MM.1S (cell line): Measurements from ENCODE around the gene EIF4A3.

ENCODE experiments used
- DNase-seq: peaks from one replicate; pipeline ENCODE4 v3.0.0-alpha.2; 2015
- H2AFZ ChIP-seq: fragments of 300-600 bp; sonication (generic); 2 replicates; pipeline ENCODE4 v1.6.0; 2016; ENCODE audit warnings: antibody characterized with exemption, low read length
- H3F3A ChIP-seq: fragments of 300-600 bp; sonication (generic); 2 replicates; pipeline ENCODE4 v1.6.1; 2016; ENCODE audit warnings: mild to moderate bottlenecking, antibody characterized with exemption, low read length, moderate library complexity, mixed read lengths; ENCODE audit not compliant: insufficient read depth
- H3K27ac ChIP-seq: fragments of 300-600 bp; sonication (generic); 2 replicates; pipeline ENCODE4 v1.5.1; 2016; ENCODE audit warnings: mild to moderate bottlenecking, low read length
- H3K27me3 ChIP-seq: fragments of 300-600 bp; sonication (generic); replicated peaks from 2 replicates; pipeline ENCODE4 v1.6.0; 2016; ENCODE audit warnings: low read length; ENCODE audit not compliant: insufficient read depth
- H3K36me3 ChIP-seq: fragments of 300-600 bp; sonication (generic); replicated peaks from 2 replicates; pipeline ENCODE4 v1.6.1; 2016; ENCODE audit warnings: mild to moderate bottlenecking, low read length, mixed read lengths; ENCODE audit not compliant: insufficient read depth
- H3K4me1 ChIP-seq: fragments of 300-600 bp; sonication (generic); 2 replicates; pipeline ENCODE4 v1.6.1; 2016; ENCODE audit warnings: low read length, mixed read lengths
- H3K4me2 ChIP-seq: fragments of 300-600 bp; sonication (generic); 2 replicates; pipeline ENCODE4 v1.6.0; 2016; ENCODE audit warnings: low read depth, low read length
- H3K4me3 ChIP-seq: fragments of 300-600 bp; sonication (generic); 2 replicates; pipeline ENCODE4 v1.5.1; 2016; ENCODE audit warnings: low read length, mixed read lengths
- H3K79me2 ChIP-seq: fragments of 300-600 bp; sonication (generic); 2 replicates; pipeline ENCODE4 v1.6.1; 2016; ENCODE audit warnings: mixed run types, low read length, mixed read lengths
- H3K9ac ChIP-seq: fragments of 300-600 bp; sonication (generic); 2 replicates; pipeline ENCODE4 v1.6.1; 2016; ENCODE audit warnings: low read length, mixed read lengths
- H3K9me2 ChIP-seq: fragments of 300-600 bp; sonication (generic); replicated peaks from 2 replicates; pipeline ENCODE4 v1.6.1; 2016; ENCODE audit warnings: mild to moderate bottlenecking, low read length, mixed read lengths; ENCODE audit not compliant: insufficient read depth
- H3K9me3 ChIP-seq: fragments of 300-600 bp; sonication (generic); replicated peaks from 2 replicates; pipeline ENCODE4 v1.6.1; 2016; ENCODE audit warnings: mild to moderate bottlenecking, low read length, mixed read lengths; ENCODE audit not compliant: insufficient read depth
- H4K20me1 ChIP-seq: fragments of 300-600 bp; sonication (generic); 2 replicates; pipeline ENCODE4 v1.6.1; 2016; ENCODE audit warnings: mild to moderate bottlenecking, low read length, moderate library complexity, mixed read lengths; ENCODE audit not compliant: insufficient read depth
- CTCF ChIP-seq: fragments of 300-600 bp; sonication (generic); IDR thresholded peaks from 2 replicates; pipeline ENCODE4 v1.5.1; 2016; ENCODE audit warnings: antibody characterized with exemption, low read length, mixed read lengths
- EZH2 ChIP-seq: fragments of 300-600 bp; sonication (generic); optimal IDR thresholded peaks from 2 replicates; pipeline ENCODE3; 2017; ENCODE audit warnings: low read depth, mild to moderate bottlenecking, antibody characterized with exemption, low read length, mixed read lengths
- EZH2phosphoT487 ChIP-seq: fragments of 300-600 bp; sonication (generic); IDR thresholded peaks from 2 replicates; pipeline ENCODE4 v1.6.1; 2018; ENCODE audit warnings: antibody characterized with exemption, low read length

EIF4A3 gene

GRCh38 chr17:80171681-80172080, 24.8 kb upstream of the EIF4A3 start:
- H3K9me3 ChIP-seq = no peaks in the 10 kb centered on the region
- H2AFZ ChIP-seq = no peak overlapping the region
- H3F3A ChIP-seq = no peaks in the 10 kb centered on the region
- TF ChIP-seq EZH2 = no peak
- no peak for TF ChIP-seq CTCF
- TF ChIP-seq EZH2phosphoT487 = no peak
- H3K4me1 ChIP-seq = no peaks in the 10 kb centered on the region
- H3K9me2 ChIP-seq = no peaks in the 10 kb centered on the region
- no peak for DNase-seq
- H3K79me2 ChIP-seq = no peaks in the 10 kb centered on the region
- peaks cover 57% of the 10 kb centered on the region for H3K27me3 ChIP-seq
- no peak overlapping the region for H3K4me3 ChIP-seq
- no peak overlapping the region for H3K4me2 ChIP-seq
- H3K36me3 ChIP-seq = no peaks in the 10 kb centered on the region
- no peak overlapping the region for H3K27ac ChIP-seq
- no peak overlapping the region for H3K9ac ChIP-seq
- H4K20me1 ChIP-seq = no peaks in the 10 kb centered on the region

- Histone ChIP-seq H3K9ac (no peak within 1 kb of the TSS), H3K27me3 (peaks cover 49% of the 10 kb centered on the region), H3K4me3 (no peak within 1 kb of the TSS), H3K9me2 (no peaks in the 10 kb centered on the region), H3K27ac (no peak within 1 kb of the TSS), H4K20me1 (no peaks in the 10 kb centered on the region), H2AFZ (no peak within 1 kb of the TSS), H3F3A (no peaks in the 10 kb centered on the region), H3K79me2 (no peaks in the 10 kb centered on the region), H3K4me1 (no peaks in the 10 kb centered on the region), H3K4me2 (no peak within 1 kb of the TSS), H3K9me3 (no peaks in the 10 kb centered on the region), H3K36me3 (no peaks in the 10 kb centered on the region)
- TF ChIP-seq EZH2phosphoT487 = no peak
- DNase-seq = no peak
Observed at GRCh38 chr17:80169784-80170500, 23.0 kb upstream of the EIF4A3 start, which contains the start of gene CARD14. CARD14 (plus strand) TSS chr17:80170030; CDS start chr17:80181439, 11,409 bp downstream.

GRCh38 chr17:80169107-80169506, 22.2 kb upstream of the EIF4A3 start:
- DNase-seq = no peak
- no peak overlapping the region for H3K9ac ChIP-seq
- H3F3A ChIP-seq = no peaks in the 10 kb centered on the region
- no peaks in the 10 kb centered on the region for H4K20me1 ChIP-seq
- H3K9me3 ChIP-seq = no peaks in the 10 kb centered on the region
- no peaks in the 10 kb centered on the region for H3K9me2 ChIP-seq
- no peak overlapping the region for H3K4me2 ChIP-seq
- no peaks in the 10 kb centered on the region for H3K36me3 ChIP-seq
- no peak overlapping the region for H2AFZ ChIP-seq
- no peak overlapping the region for H3K4me3 ChIP-seq
- peaks cover 55% of the 10 kb centered on the region for H3K27me3 ChIP-seq
- no peaks in the 10 kb centered on the region for H3K79me2 ChIP-seq
- TF ChIP-seq EZH2 = no peak
- no peak for TF ChIP-seq CTCF
- TF ChIP-seq EZH2phosphoT487 = no peak
- no peak overlapping the region for H3K27ac ChIP-seq
- no peaks in the 10 kb centered on the region for H3K4me1 ChIP-seq

- H3K4me1 ChIP-seq = no peaks in the 10 kb centered on the region
- no peak overlapping the region for H3K27ac ChIP-seq
- no peak overlapping the region for H3K9ac ChIP-seq
- no peak overlapping the region for H2AFZ ChIP-seq
- H3K4me2 ChIP-seq = no peak overlapping the region
- TF ChIP-seq CTCF = no peak
- H4K20me1 ChIP-seq = no peaks in the 10 kb centered on the region
- no peaks in the 10 kb centered on the region for H3K9me3 ChIP-seq
- H3K27me3 ChIP-seq = peaks cover 58% of the 10 kb centered on the region
- no peaks in the 10 kb centered on the region for H3F3A ChIP-seq
- H3K79me2 ChIP-seq = no peaks in the 10 kb centered on the region
- H3K4me3 ChIP-seq = no peak overlapping the region
- no peaks in the 10 kb centered on the region for H3K36me3 ChIP-seq
- DNase-seq = no peak
- no peaks in the 10 kb centered on the region for H3K9me2 ChIP-seq
Observed at GRCh38 chr17:80168371-80168770, 21.4 kb upstream of the EIF4A3 start.
